ENCODE data around the gene RAD9A. TPM values are rescaled to one million over a fixed set of nuclear protein-coding genes. Genes with fewer than 3 reads are reported as not detected.

The RAD9A gene
- total RNA-seq, 1 experiment from 2014 or later = 55.1 TPM

DNA sequence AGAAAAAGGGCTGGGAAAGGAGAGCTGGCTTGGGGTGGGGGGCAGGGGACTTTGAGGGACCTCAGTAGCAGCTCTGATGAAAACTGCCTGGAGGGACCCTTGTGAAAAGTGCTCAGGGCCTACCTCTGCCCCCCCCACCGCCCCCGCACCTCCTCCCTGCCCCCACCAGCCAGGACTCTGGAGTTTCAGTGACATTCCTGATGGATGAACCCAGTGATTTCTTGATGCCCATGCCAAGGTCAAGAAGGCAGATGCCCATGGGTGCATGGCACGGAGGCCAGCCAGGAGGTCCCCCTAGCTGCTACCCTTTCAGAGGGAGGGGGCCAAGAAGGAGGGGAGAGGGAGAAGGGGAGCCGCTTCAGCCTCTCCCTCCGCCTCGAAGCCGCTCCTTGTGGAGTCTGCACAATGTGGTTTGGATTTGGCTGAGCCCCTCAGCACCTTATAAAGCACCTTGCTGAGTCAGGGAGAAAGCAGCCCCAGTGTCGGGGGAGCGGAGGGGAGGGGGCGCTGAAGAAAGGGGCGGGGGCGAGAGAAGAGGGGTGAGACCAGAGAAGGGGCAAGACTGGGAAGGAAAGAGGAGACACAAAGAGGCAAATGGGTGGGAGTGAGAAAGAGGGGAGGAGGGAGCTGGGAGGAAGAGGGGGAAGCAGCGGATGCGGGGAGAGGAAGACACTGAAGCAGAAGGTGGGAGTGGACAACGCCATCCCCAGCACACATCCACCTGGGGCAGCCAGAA is 16.3 kb upstream of the RAD9A start:
- no peaks in the 10 kb centered on the region for H3K27me3 Mint-ChIP-seq (ENCODE audit: insufficient read depth, unreplicated experiment)
- peaks cover 40% of the 10 kb centered on the region for H3K4me1 ChIP-seq
- no peak for DNase-seq

GRCh38 chr11:67376063-67376820 is 15.5 kb upstream of the RAD9A start:
- H3K27me3 ChIP-seq (replicated peaks; ENCODE audit: control insufficient read depth, insufficient read depth, low read length) = no peaks in the 10 kb centered on the region
- ChIA-PET POLR2A (interaction anchor here (1.1 kb wide), 1 partner anchor 16 kb away, joined by 4 read pairs; the partner anchor contains the start of gene RAD9A), CTCF (interaction anchor here (0.9 to 21.4 kb wide), 4 partner anchors 13 to 31 kb away, joined by 3 to 775 read pairs (median 6); partner anchors contain the start of genes POLD4 and PPP1CA)
- TF ChIP-seq, protein P1, sequence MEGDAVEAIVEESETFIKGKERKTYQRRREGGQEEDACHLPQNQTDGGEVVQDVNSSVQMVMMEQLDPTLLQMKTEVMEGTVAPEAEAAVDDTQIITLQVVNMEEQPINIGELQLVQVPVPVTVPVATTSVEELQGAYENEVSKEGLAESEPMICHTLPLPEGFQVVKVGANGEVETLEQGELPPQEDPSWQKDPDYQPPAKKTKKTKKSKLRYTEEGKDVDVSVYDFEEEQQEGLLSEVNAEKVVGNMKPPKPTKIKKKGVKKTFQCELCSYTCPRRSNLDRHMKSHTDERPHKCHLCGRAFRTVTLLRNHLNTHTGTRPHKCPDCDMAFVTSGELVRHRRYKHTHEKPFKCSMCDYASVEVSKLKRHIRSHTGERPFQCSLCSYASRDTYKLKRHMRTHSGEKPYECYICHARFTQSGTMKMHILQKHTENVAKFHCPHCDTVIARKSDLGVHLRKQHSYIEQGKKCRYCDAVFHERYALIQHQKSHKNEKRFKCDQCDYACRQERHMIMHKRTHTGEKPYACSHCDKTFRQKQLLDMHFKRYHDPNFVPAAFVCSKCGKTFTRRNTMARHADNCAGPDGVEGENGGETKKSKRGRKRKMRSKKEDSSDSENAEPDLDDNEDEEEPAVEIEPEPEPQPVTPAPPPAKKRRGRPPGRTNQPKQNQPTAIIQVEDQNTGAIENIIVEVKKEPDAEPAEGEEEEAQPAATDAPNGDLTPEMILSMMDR (IDR thresholded peaks at IDR 0.05; ENCODE audit: insufficient read depth in 1 of 2, low read depth in 1 of 2, low read length in 1 of 2, severe bottlenecking in 1 of 2, unreplicated experiment in 1 of 2) = no peak
- Mint-ChIP-seq H3K4me3 (ENCODE audit: unreplicated experiment) (no peak overlapping the region), H3K36me3 (ENCODE audit: insufficient read depth, unreplicated experiment) (peaks cover 8% of the 10 kb centered on the region), H3K4me1 (ENCODE audit: low read depth, unreplicated experiment) (no peaks in the 10 kb centered on the region), H3K27me3 (ENCODE audit: insufficient read depth, unreplicated experiment) (no peaks in the 10 kb centered on the region), H3K27ac (ENCODE audit: unreplicated experiment) (no peak overlapping the region), H3K9me3 (ENCODE audit: unreplicated experiment) (no peaks in the 10 kb centered on the region)
- intact Hi-C loops (cut with micrococcal nuclease; ENCODE audit: unreplicated experiment) = no loop called here
- no peaks in the 10 kb centered on the region for H3K36me3 ChIP-seq (ENCODE audit: control insufficient read depth, insufficient read depth, low read length)
- DNase-seq = no peak
- no TSS peak for BruUV-seq (replicated peaks)
- H3K4me1 ChIP-seq = peaks cover 38% of the 10 kb centered on the region
- H3K9me3 ChIP-seq = no peaks in the 10 kb centered on the region
- H3K4me3 ChIP-seq (ENCODE audit: low read depth, low read length) = no peak overlapping the region

More for the DNA sequence above, 16.3 kb upstream of the RAD9A start:
- no peak overlapping the region for H3K4me3 Mint-ChIP-seq (ENCODE audit: unreplicated experiment)
- H3K36me3 Mint-ChIP-seq (ENCODE audit: insufficient read depth, unreplicated experiment) = peaks cover 8% of the 10 kb centered on the region
- H3K4me3 ChIP-seq (ENCODE audit: low read depth, low read length) = no peak overlapping the region
- H3K27ac Mint-ChIP-seq (ENCODE audit: unreplicated experiment) = no peak overlapping the region
- H3K4me1 Mint-ChIP-seq (ENCODE audit: low read depth, unreplicated experiment) = no peaks in the 10 kb centered on the region
- POLR2A ChIA-PET = interaction anchor here (0.6 to 1.1 kb wide), 3 partner anchors 16 to 106 kb away, joined by 3 to 13 read pairs (median 7); partner anchors contain the start of gene RAD9A
- CTCF ChIA-PET = interaction anchor here (0.7 to 21.4 kb wide), 4 partner anchors 14 to 178 kb away, joined by 3 to 775 read pairs (median 6); partner anchors contain the start of gene POLD4
- intact Hi-C loops (cut with micrococcal nuclease; ENCODE audit: unreplicated experiment) = no loop called here
- H3K36me3 ChIP-seq (ENCODE audit: control insufficient read depth, insufficient read depth, low read length) = no peaks in the 10 kb centered on the region
- no TSS peak for BruUV-seq (replicated peaks)
- H3K27me3 ChIP-seq (replicated peaks; ENCODE audit: control insufficient read depth, insufficient read depth, low read length) = no peaks in the 10 kb centered on the region
- TF ChIP-seq, protein P1 (IDR thresholded peaks at IDR 0.05; ENCODE audit: insufficient read depth in 1 of 2, low read depth in 1 of 2, low read length in 1 of 2, severe bottlenecking in 1 of 2, unreplicated experiment in 1 of 2) = no peak
- H3K9me3 Mint-ChIP-seq (ENCODE audit: unreplicated experiment) = no peaks in the 10 kb centered on the region
- no peaks in the 10 kb centered on the region for H3K9me3 ChIP-seq

Measured in Caco-2 (cell line).